ENCODE measurements around the gene KRT83.

KRT83 gene

GRCh38 chr12:52353766-52354165 is 32.6 kb upstream of the KRT83 start:
- no peak for DNase-seq
- H3K4me2 ChIP-seq (ENCODE audit: low read depth, low read length) = no peak overlapping the region
- H2AFZ ChIP-seq (ENCODE audit: low read length) = no peak overlapping the region
- no peaks in the 10 kb centered on the region for H3K9me3 ChIP-seq (replicated peaks; ENCODE audit: insufficient read depth, low read length)
- H3K4me3 ChIP-seq (ENCODE audit: low read length) = no peak overlapping the region
- H3K36me3 ChIP-seq (replicated peaks; ENCODE audit: insufficient read depth, low read length) = no peaks in the 10 kb centered on the region
- H3K9ac ChIP-seq (ENCODE audit: low read length) = no peak overlapping the region
- peaks cover 4% of the 10 kb centered on the region; the same call in 1 of the 2 replicates for H3K4me1 ChIP-seq (ENCODE audit: low read length)
- no peaks in the 10 kb centered on the region for H3F3A ChIP-seq (ENCODE audit: insufficient read depth, low read length)
- no peaks in the 10 kb centered on the region for H4K20me1 ChIP-seq (ENCODE audit: insufficient read depth, low read length)
- H3K9me2 ChIP-seq (replicated peaks; ENCODE audit: insufficient read depth, low read length) = no peaks in the 10 kb centered on the region
- peaks cover 94% of the 10 kb centered on the region for H3K27me3 ChIP-seq (replicated peaks; ENCODE audit: insufficient read depth, low read length)
- no peaks in the 10 kb centered on the region for H3K79me2 ChIP-seq (ENCODE audit: low read length)
- no peak for TF ChIP-seq CTCF (IDR thresholded peaks at IDR 0.05; ENCODE audit: low read length)
- no peak for TF ChIP-seq EZH2 (optimal IDR thresholded peaks at IDR 0.05; ENCODE audit: low read depth, low read length)
- no peak for TF ChIP-seq EZH2phosphoT487 (IDR thresholded peaks at IDR 0.05; ENCODE audit: low read length)
- H3K27ac ChIP-seq (ENCODE audit: low read length) = no peak overlapping the region

GRCh38 chr12:52352951-52353350 is 31.8 kb upstream of the KRT83 start:
- Histone ChIP-seq H3K27me3 (replicated peaks; ENCODE audit: insufficient read depth, low read length) (peaks cover 91% of the 10 kb centered on the region), H3K9me3 (replicated peaks; ENCODE audit: insufficient read depth, low read length) (no peaks in the 10 kb centered on the region), H4K20me1 (ENCODE audit: insufficient read depth, low read length) (no peaks in the 10 kb centered on the region), H3K79me2 (ENCODE audit: low read length) (no peaks in the 10 kb centered on the region), H3K27ac (ENCODE audit: low read length) (no peak overlapping the region), H3K4me3 (ENCODE audit: low read length) (no peak overlapping the region), H3K9ac (ENCODE audit: low read length) (no peak overlapping the region), H2AFZ (ENCODE audit: low read length) (no peak overlapping the region), H3K4me1 (ENCODE audit: low read length) (no peaks in the 10 kb centered on the region), H3K9me2 (replicated peaks; ENCODE audit: insufficient read depth, low read length) (no peaks in the 10 kb centered on the region), H3K4me2 (ENCODE audit: low read depth, low read length) (no peak overlapping the region), H3F3A (ENCODE audit: insufficient read depth, low read length) (no peaks in the 10 kb centered on the region), H3K36me3 (replicated peaks; ENCODE audit: insufficient read depth, low read length) (no peaks in the 10 kb centered on the region)
- no peak for DNase-seq
- TF ChIP-seq EZH2phosphoT487 (IDR thresholded peaks at IDR 0.05; ENCODE audit: low read length) = no peak
- no peak for TF ChIP-seq CTCF (IDR thresholded peaks at IDR 0.05; ENCODE audit: low read length)
- TF ChIP-seq EZH2 (optimal IDR thresholded peaks at IDR 0.05; ENCODE audit: low read depth, low read length) = no peak

GRCh38 chr12:52351196-52352059 is 30.2 kb upstream of the KRT83 start:
- peak; percentile 57 for DNase-seq
- no peaks in the 10 kb centered on the region for H3K36me3 ChIP-seq (replicated peaks; ENCODE audit: insufficient read depth, low read length)
- H3K9me2 ChIP-seq (replicated peaks; ENCODE audit: insufficient read depth, low read length) = no peaks in the 10 kb centered on the region
- H3K79me2 ChIP-seq (ENCODE audit: low read length) = no peaks in the 10 kb centered on the region
- H3F3A ChIP-seq (ENCODE audit: insufficient read depth, low read length) = no peaks in the 10 kb centered on the region
- H3K9ac ChIP-seq (ENCODE audit: low read length) = no peak overlapping the region
- H4K20me1 ChIP-seq (ENCODE audit: insufficient read depth, low read length) = no peaks in the 10 kb centered on the region
- no peak overlapping the region for H3K4me2 ChIP-seq (ENCODE audit: low read depth, low read length)
- no peak overlapping the region for H3K4me3 ChIP-seq (ENCODE audit: low read length)
- no peak overlapping the region for H3K27ac ChIP-seq (ENCODE audit: low read length)
- no peaks in the 10 kb centered on the region for H3K4me1 ChIP-seq (ENCODE audit: low read length)
- TF ChIP-seq CTCF (IDR thresholded peaks at IDR 0.05; ENCODE audit: low read length) (no peak), EZH2 (optimal IDR thresholded peaks at IDR 0.05; ENCODE audit: low read depth, low read length) (no peak), EZH2phosphoT487 (IDR thresholded peaks at IDR 0.05; ENCODE audit: low read length) (no peak)
- H3K9me3 ChIP-seq (replicated peaks; ENCODE audit: insufficient read depth, low read length) = no peaks in the 10 kb centered on the region
- peaks cover 86% of the 10 kb centered on the region for H3K27me3 ChIP-seq (replicated peaks; ENCODE audit: insufficient read depth, low read length)
- H2AFZ ChIP-seq (ENCODE audit: low read length) = no peak overlapping the region
